Measurements from ENCODE around the gene H2BK1. TPM values are rescaled to one million over a fixed set of nuclear protein-coding genes. Genes with fewer than 3 reads are reported as not detected.

H2BK1 gene
- polyA plus RNA-seq, 4 donors = not detected

DNA sequence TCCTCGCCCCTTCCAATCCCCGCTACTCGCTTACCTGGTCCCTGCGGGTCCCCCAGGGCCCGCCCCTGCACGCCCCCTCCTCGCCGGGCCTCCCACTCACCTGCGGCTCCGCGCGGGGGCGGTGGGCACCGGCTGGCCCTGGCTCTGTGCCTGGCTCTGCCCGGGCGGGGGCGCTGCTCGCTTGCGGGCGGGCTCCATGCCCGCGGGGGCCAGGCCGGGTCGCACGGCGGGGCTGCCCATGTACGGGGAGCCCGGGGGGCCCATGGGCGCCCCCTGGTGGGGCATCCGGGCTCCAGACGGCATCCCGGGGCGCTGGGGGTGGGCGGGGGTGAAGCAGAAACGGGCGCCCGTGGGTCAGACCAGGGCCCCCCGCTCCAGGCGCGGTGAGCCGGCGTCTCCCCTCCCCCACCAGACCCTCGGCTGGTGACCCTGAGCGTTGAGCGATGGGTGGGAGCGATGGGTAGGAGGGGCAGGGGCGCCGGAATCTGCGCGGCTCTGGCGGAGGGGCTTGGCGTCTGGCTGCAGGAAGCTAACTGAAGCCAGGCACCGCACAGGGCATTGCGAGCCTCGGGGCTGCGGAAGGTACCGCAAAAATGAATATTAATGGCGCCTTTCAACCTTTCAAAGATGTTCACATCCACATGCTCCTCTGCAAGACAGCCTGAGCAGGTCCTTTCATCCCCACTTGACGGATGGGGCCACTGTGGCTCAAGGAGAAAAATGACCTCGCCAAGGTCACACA, 35.2 kb upstream of the H2BK1 start:
- no peak for DNase-seq (ENCODE audit: low read depth in 4 of 4, low spot score in 3 of 4)

- no peak for DNase-seq (ENCODE audit: low read depth in 4 of 4, low spot score in 3 of 4)
These were observed 34.6 kb upstream of the H2BK1 start for GRCh38 chr7:151244841-151245346.

GRCh38 chr7:151244196-151244840, 34.0 kb upstream of the H2BK1 start:
- DNase-seq (ENCODE audit: low read depth in 4 of 4, low spot score in 3 of 4) = no peak

DNA sequence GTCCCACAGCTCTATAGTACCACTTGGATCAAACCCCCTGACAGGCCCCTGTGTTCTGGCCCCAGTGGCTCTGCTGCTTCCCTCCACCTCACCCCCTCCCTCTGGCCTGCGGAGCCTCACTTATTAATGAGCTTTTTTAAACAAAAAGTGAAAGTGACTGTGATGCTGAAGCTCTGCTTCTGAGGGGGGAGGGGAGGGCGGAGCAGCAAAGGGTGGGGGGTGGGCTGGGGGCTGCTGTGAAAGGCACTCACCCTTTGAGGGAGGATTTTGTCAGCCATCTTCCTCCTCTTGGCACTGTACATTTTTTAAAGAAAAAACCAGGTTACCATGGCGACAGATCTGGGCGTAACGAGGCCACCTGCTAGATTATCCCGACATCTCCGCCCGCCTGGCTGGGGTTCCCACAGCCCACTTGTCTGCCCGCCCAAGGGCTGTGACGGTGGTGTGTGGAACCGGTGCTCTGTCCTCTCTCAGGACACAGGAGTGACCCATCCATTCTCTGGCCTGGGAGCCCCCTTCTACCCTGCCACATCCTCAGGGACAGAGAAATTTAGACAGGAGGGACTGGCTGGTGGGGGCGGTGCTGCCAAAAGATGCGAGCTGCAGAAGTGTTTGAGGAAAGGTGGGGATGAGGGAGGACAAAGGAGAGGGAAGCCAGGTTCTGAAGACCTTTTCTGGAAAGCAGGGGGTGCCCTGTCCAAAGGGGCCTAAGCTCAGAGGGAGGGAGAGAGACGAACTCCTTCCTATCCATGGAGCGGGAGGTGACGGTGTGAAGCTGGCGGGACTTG, 33.3 kb upstream of the H2BK1 start:
- DNase-seq (ENCODE audit: low read depth in 4 of 4, low spot score in 3 of 4) = no peak

DNA sequence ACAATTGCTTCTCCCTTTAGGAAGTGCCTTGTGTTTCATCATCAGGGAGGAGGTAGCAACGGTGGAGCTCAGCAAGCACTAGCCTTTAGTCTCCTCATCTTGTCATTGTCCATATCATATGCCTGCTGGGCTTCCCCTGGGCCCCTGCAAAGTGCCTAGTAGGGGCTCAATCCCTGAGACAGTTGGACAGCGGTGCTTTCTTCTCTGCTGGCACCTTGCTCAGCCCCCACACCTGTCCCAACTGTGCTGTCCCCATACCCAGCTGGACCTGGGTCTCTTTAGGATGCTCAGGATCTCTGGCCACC, 32.7 kb upstream of the H2BK1 start:
- no peak for DNase-seq (ENCODE audit: low read depth in 4 of 4, low spot score in 3 of 4)

DNA sequence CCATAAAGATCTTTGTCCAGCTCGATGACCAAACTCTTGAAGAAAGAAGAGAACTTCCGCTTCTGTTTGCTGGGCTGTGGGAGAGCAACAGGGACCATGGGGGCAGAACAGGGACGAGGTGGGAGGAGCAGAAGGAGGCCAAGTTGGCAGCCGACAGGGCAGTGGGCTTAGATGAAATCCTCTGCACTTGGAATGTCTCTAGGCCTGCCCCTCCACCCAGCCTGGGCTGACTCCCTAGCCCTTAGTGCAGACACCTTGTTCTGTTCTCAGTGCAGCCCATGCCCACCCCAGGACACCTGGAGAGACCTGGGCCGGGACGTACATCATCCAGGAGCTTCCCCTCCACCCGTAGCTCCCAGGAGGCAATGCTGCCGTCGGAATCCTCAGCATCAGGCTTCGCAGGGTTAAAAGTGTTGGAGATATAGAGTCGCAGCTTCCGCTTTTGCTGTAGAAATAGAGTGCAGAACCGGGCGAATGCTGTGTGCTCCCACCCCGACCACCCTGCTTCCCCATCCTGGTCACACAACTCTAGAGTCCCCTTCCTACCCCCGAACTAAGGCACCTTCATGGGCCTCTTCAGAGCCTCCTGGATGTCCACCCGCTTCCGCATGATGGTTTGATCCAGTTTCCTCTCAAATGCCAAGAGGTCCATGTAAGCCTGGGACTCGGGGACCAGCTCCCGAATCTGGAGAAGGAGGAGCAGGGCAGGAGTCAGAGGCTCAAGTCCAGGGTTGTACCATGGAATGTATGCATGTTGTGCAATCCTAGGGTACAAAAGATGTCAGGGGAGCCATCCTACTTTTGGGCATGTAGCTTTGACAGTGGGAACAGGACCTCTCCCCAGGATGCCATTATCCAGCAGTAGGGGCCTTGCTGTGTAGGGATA, 32.1 kb upstream of the H2BK1 start:
- DNase-seq (ENCODE audit: low read depth in 4 of 4, low spot score in 3 of 4) = no peak

GRCh38 chr7:151241755-151242096, 31.4 kb upstream of the H2BK1 start:
- DNase-seq (ENCODE audit: low read depth in 4 of 4, low spot score in 3 of 4) = no peak

- DNase-seq (ENCODE audit: low read depth in 4 of 4, low spot score in 3 of 4) = no peak
These were observed 30.9 kb upstream of the H2BK1 start for GRCh38 chr7:151240942-151241754.

DNA sequence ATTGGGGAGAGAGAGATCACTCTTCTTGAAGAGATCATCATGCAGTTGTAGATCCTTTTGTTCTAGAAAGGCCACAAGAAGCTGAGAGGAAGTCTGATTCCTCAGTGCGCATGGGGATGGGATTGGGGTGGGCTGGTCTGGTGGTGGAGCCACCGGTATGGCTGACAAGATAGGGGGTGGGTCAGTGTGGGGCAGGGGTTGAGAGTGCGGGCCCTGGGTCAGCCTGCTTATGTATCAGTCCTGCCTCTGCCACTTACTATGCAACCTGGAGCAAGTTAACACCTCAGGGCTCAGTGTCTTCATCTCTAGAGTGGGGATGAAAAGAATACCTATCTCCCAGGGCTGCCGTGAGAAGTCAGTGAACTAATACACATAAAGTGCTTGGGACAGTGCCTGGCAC, 30.2 kb upstream of the H2BK1 start:
- DNase-seq (ENCODE audit: low read depth in 4 of 4, low spot score in 3 of 4) = no peak

- DNase-seq (ENCODE audit: low read depth in 4 of 4, low spot score in 3 of 4) = no peak
These were observed 29.7 kb upstream of the H2BK1 start for GRCh38 chr7:151239837-151240459.

- no peak for DNase-seq (ENCODE audit: low read depth in 4 of 4, low spot score in 3 of 4)
These were observed 28.9 kb upstream of the H2BK1 start for GRCh38 chr7:151238924-151239836.

- DNase-seq (ENCODE audit: low read depth in 4 of 4, low spot score in 3 of 4) = no peak
These were observed 28.0 kb upstream of the H2BK1 start for GRCh38 chr7:151238190-151238810.

DNA sequence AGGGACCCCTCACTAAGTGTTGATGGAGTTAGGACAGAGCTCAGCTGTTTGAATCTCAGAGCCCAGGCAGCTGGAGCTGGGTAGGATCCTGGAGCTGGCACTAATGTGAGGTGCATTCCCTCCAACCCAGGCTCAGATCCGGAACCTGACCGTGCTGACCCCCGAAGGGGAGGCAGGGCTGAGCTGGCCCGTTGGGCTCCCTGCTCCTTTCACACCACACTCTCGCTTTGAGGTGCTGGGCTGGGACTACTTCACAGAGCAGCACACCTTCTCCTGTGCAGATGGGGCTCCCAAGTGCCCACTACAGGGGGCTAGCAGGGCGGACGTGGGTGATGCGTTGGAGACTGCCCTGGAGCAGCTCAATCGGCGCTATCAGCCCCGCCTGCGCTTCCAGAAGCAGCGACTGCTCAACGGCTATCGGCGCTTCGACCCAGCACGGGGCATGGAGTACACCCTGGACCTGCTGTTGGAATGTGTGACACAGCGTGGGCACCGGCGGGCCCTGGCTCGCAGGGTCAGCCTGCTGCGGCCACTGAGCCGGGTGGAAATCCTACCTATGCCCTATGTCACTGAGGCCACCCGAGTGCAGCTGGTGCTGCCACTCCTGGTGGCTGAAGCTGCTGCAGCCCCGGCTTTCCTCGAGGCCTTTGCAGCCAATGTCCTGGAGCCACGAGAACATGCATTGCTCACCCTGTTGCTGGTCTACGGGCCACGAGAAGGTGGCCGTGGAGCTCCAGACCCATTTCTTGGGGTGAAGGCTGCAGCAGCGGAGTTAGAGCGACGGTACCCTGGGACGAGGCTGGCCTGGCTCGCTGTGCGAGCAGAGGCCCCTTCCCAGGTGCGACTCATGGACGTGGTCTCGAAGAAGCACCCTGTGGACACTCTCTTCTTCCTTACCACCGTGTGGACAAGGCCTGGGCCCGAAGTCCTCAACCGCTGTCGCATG, 27.2 kb upstream of the H2BK1 start:
- DNase-seq (ENCODE audit: low read depth in 4 of 4, low spot score in 3 of 4) = no peak

- no peak for DNase-seq (ENCODE audit: low read depth in 4 of 4, low spot score in 3 of 4)
These were observed 26.1 kb upstream of the H2BK1 start for GRCh38 chr7:151236406-151236805.

DNA sequence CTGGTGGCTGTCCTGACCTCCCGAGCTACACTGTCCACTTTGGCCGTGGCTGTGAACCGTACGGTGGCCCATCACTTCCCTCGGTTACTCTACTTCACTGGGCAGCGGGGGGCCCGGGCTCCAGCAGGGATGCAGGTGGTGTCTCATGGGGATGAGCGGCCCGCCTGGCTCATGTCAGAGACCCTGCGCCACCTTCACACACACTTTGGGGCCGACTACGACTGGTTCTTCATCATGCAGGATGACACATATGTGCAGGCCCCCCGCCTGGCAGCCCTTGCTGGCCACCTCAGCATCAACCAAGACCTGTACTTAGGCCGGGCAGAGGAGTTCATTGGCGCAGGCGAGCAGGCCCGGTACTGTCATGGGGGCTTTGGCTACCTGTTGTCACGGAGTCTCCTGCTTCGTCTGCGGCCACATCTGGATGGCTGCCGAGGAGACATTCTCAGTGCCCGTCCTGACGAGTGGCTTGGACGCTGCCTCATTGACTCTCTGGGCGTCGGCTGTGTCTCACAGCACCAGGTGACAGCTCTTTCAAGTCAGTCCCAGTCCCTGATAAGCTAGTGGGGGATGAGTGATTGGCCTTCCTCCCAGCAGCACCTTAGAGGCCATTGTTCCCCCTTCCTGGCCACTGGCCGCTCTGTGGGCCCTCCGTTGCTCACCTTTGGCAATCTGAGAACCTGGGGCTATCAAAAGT, 25.0 kb upstream of the H2BK1 start:
- no peak for DNase-seq (ENCODE audit: low read depth in 4 of 4, low spot score in 3 of 4)

- DNase-seq (ENCODE audit: low read depth in 4 of 4, low spot score in 3 of 4) = no peak
These were observed 23.5 kb upstream of the H2BK1 start for GRCh38 chr7:151233804-151234203.
